A549 (cell line): ENCODE results near the gene MAPKAP1.

Source experiments
- MAZ ChIP-seq: fragments of 150-350 bp; IDR thresholded peaks from 2 replicates; pipeline ENCODE4 v1.6.1; 2014; ENCODE audit warnings: antibody characterized with exemption, low read depth, low read length, borderline replicate concordance
- MYC ChIP-seq: IDR thresholded peaks from 2 replicates; pipeline ENCODE4 v1.6.1; 2012; ENCODE audit warnings: mild to moderate bottlenecking, inconsistent platforms, low read length, improper control_type of control experiment, borderline replicate concordance
- POLR2A ChIP-seq: IDR thresholded peaks from 2 replicates; pipeline ENCODE4 v1.6.1; 2012; ENCODE audit warnings: mild to moderate bottlenecking, low read length
- POLR2AphosphoS2 ChIP-seq: conservative IDR thresholded peaks from 2 replicates; pipeline ENCODE4 v1.6.1; 2012; ENCODE audit warnings: low read length, improper control_type of control experiment, inconsistent platforms
- RAD21 ChIP-seq, 2 experiments: fragments of >200 bp in 1 of 2; sonication (Bioruptor Twin) in 1 of 2; formaldehyde crosslinking in 1 of 2; IDR thresholded peaks in 1 of 2; conservative IDR thresholded peaks in 1 of 2; 2 replicates in 1 of 2; 3 replicates in 1 of 2; pipeline ENCODE4 v1.6.1; 2012 to 2018; ENCODE audit warnings: inconsistent platforms in 1 of 2
- RNF2 ChIP-seq: fragments of 200-600 bp; sonication (generic); IDR thresholded peaks from 2 replicates; pipeline ENCODE4 v1.6.1; 2016; ENCODE audit warnings: low read depth, mild to moderate bottlenecking, antibody characterized with exemption, moderate library complexity, borderline replicate concordance
- SMC3 ChIP-seq: fragments of >200 bp; sonication (Bioruptor Twin); formaldehyde crosslinking; IDR thresholded peaks from 3 replicates; pipeline ENCODE4 v1.6.1; 2018; ENCODE audit warnings: inconsistent platforms
- TF ChIP-seq, protein P1 (sequence below): fragments of 450-650 bp; IDR thresholded peaks from 2 replicates; pipeline ENCODE4 v1.6.1; 2014; ENCODE audit warnings: antibody characterized with exemption
- TF ChIP-seq, protein P2 (sequence below): fragments of >200 bp; sonication (Bioruptor Twin); formaldehyde crosslinking; IDR thresholded peaks from 3 replicates; pipeline ENCODE4 v1.5.1; 2016
- TF ChIP-seq, protein P3 (sequence below): IDR thresholded peaks from 2 replicates; pipeline ENCODE4 v1.6.1; 2012
- TF ChIP-seq, protein P4 (sequence below): IDR thresholded peaks from 2 replicates; pipeline ENCODE4 v1.6.1; 2012

DNA sequence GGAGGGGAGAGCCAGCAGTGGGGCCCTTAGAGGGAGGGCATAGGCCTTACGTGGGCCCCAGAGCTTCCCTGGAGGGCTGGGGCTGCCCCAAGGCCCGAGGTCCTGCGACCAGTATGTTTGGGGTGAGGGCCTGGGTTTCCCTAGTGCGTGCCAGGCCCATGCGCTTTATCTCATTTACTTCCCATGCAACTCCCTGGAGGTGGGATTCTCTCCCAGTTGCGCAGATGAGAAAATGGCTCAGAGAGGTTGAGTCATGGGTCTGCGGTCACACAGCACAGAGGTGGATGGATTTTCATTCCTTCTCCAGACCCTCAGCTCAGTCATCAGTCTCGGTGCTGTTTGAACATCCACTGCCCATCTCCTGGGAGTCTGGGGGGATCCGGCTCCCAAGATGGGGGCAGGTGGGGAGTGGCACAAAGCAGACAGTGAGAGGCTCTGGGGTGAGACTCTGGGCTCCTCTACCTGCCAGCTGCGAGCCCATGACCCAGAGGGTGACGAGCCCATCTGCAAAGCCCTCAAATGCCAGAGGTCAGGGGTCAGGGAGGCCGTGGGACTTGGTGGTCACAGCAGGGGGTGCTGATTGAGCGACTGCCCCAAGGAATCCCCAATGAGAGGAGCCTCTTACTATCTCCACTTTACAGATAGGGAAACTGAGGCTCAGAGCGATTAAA, 274.2 kb downstream of the MAPKAP1 start:
- no peak for TF ChIP-seq SMC3
- TF ChIP-seq, protein P1, sequence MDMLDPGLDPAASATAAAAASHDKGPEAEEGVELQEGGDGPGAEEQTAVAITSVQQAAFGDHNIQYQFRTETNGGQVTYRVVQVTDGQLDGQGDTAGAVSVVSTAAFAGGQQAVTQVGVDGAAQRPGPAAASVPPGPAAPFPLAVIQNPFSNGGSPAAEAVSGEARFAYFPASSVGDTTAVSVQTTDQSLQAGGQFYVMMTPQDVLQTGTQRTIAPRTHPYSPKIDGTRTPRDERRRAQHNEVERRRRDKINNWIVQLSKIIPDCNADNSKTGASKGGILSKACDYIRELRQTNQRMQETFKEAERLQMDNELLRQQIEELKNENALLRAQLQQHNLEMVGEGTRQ, result no peak
- TF ChIP-seq POLR2A, result no peak
- TF ChIP-seq, protein P2, sequence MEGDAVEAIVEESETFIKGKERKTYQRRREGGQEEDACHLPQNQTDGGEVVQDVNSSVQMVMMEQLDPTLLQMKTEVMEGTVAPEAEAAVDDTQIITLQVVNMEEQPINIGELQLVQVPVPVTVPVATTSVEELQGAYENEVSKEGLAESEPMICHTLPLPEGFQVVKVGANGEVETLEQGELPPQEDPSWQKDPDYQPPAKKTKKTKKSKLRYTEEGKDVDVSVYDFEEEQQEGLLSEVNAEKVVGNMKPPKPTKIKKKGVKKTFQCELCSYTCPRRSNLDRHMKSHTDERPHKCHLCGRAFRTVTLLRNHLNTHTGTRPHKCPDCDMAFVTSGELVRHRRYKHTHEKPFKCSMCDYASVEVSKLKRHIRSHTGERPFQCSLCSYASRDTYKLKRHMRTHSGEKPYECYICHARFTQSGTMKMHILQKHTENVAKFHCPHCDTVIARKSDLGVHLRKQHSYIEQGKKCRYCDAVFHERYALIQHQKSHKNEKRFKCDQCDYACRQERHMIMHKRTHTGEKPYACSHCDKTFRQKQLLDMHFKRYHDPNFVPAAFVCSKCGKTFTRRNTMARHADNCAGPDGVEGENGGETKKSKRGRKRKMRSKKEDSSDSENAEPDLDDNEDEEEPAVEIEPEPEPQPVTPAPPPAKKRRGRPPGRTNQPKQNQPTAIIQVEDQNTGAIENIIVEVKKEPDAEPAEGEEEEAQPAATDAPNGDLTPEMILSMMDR, result no peak
- TF ChIP-seq MAZ, result no peak
- TF ChIP-seq RAD21 (conservative IDR thresholded peaks at IDR 0.05 in 1 of 2, IDR thresholded peaks at IDR 0.05 in 1 of 2), result no peak
- no peak for TF ChIP-seq POLR2AphosphoS2
- no peak for TF ChIP-seq RNF2
- TF ChIP-seq, protein P3, sequence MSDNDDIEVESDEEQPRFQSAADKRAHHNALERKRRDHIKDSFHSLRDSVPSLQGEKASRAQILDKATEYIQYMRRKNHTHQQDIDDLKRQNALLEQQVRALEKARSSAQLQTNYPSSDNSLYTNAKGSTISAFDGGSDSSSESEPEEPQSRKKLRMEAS, result no peak
- no peak for TF ChIP-seq MYC
- TF ChIP-seq, protein P4, sequence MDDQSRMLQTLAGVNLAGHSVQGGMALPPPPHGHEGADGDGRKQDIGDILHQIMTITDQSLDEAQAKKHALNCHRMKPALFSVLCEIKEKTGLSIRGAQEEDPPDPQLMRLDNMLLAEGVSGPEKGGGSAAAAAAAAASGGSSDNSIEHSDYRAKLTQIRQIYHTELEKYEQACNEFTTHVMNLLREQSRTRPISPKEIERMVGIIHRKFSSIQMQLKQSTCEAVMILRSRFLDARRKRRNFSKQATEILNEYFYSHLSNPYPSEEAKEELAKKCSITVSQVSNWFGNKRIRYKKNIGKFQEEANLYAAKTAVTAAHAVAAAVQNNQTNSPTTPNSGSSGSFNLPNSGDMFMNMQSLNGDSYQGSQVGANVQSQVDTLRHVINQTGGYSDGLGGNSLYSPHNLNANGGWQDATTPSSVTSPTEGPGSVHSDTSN, result no peak
